Activated T-helper 2 cell treated with anti-CD3 and anti-CD28 coated beads, Interferon-gamma antibody, Interleukin-2, Interleukin-4, amounts not matched to agents 10 μg/mL and 5 μg/mL and 100 μg/mL, durations not matched to agents 14 hours and 24 hours and 36 hours (primary cell): ENCODE data around the gene VSX2. TPM values are rescaled to one million over a fixed set of nuclear protein-coding genes. Genes with fewer than 3 reads are reported as not detected.

Experiments used
- DNase-seq: peaks from one replicate; pipeline ENCODE4 v3.0.0; 2021; ENCODE audit warnings: low spot score
- H3K27ac Mint-ChIP-seq: one replicate; pipeline ENCODE4 v1.8.0; 2021; ENCODE audit warnings: mixed read lengths
- H3K27me3 Mint-ChIP-seq: one replicate; pipeline ENCODE4 v1.8.0; 2021; ENCODE audit warnings: low read depth, mixed read lengths
- H3K36me3 Mint-ChIP-seq: one replicate; pipeline ENCODE4 v1.8.0; 2021; ENCODE audit warnings: low read depth, mixed read lengths
- H3K4me1 Mint-ChIP-seq: one replicate; pipeline ENCODE4 v1.8.0; 2021; ENCODE audit warnings: low read depth, mixed read lengths
- H3K4me3 Mint-ChIP-seq: one replicate; pipeline ENCODE4 v1.8.0; 2021; ENCODE audit warnings: low read depth, mild to moderate bottlenecking, moderate library complexity, mixed read lengths
- H3K9me3 Mint-ChIP-seq: one replicate; pipeline ENCODE4 v1.8.0; 2021; ENCODE audit warnings: mixed read lengths
- intact Hi-C: fragments of 100-400 bp; cut with micrococcal nuclease; formaldehyde crosslinking; loops from one replicate; pipeline ENCODE4 v1.15.1; 2023
- total RNA-seq: library from RNA; stranded (reverse); gene quantifications from 2 replicates; pipeline ENCODE4 v1.2.3, GENCODE V29; 2022

VSX2 gene
- total RNA-seq, 1 donor from 2014 or later: not detected

DNA sequence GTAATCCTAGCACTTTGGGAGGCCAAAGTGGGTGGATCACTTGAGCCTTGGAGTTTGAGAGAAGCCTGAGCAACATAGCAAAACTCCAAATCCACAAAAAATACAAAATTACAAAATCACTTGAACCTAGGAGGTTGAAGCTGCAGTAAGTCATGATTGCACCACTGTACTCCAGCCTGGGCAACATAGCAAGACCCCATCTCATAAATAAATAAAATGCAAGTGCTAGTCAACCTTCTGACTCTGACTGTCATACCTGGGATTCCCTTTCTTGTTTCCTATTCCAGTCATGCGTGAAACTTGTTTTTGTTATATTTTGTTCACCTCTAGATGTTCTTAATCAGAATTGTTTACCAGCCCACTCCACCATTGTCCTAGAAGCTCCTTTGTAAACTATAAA lies 32.1 kb downstream of the VSX2 start:
- Mint-ChIP-seq H3K4me1 (no peaks in the 10 kb centered on the region), H3K9me3 (no peaks in the 10 kb centered on the region), H3K27ac (no peak overlapping the region), H3K27me3 (peaks cover 5% of the 10 kb centered on the region), H3K36me3 (no peaks in the 10 kb centered on the region), H3K4me3 (no peak overlapping the region)
- no peak for DNase-seq
- intact Hi-C loops: no loop called here

DNA sequence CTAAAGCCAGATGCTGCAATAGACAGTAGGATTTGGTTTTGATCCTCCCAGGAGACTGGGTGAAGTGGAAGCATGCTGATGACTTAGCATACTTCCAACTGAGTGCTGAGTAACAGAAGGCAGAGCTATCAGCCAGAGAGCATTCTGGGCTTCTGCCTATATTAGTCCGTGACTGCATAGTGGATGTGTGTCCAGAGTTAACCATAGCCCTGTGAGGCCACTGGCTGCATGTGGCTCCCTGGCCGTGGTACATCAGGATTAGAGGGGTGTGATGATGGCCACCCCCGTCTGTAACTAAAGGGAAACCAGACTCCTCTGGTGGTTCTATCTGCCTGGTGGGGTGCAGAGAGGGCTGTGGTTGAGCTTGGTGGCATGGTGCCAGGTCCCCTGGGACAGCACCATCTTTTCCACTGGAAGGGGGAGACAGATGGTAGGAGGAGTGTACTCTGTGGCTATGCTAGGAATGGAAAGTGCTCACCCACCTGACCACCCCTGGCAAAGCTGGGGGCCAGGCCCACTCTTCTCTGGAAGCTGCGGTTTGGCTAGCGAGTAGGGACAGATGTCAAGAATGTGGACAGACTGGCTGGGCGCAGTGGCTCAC lies 36.1 kb downstream of the VSX2 start:
- H3K4me1 Mint-ChIP-seq: no peaks in the 10 kb centered on the region
- no peak overlapping the region for H3K4me3 Mint-ChIP-seq
- H3K27ac Mint-ChIP-seq: no peak overlapping the region
- intact Hi-C loops: no loop called here
- no peaks in the 10 kb centered on the region for H3K36me3 Mint-ChIP-seq
- peaks cover 5% of the 10 kb centered on the region for H3K27me3 Mint-ChIP-seq
- no peak for DNase-seq
- H3K9me3 Mint-ChIP-seq: peaks cover 7% of the 10 kb centered on the region

DNA sequence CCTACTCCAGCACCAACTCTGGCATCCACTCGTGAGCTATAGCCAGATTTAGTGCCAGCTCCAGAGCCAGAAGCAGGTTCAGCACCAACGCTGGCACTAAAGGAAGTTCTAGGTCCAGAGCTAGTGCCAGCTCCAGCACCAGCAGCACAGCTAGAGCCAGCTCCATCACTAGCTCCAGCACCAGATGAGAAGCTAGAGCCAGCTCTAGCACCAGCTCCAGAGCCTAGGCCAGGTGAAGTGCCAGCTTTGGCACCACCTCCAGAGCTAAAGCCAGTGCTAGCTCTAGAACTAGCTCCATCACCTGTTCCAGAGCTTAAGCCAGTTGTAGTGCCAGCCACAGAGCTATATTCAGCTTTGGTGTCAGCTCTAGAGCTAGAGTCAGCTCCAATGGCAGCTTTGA lies 38.8 kb downstream of the VSX2 start:
- intact Hi-C loops: no loop called here
- H3K36me3 Mint-ChIP-seq: peaks cover 10% of the 10 kb centered on the region
- H3K27ac Mint-ChIP-seq: no peak overlapping the region
- H3K4me1 Mint-ChIP-seq: no peaks in the 10 kb centered on the region
- no peak overlapping the region for H3K4me3 Mint-ChIP-seq
- H3K27me3 Mint-ChIP-seq: no peaks in the 10 kb centered on the region
- peaks cover 10% of the 10 kb centered on the region for H3K9me3 Mint-ChIP-seq
- no peak for DNase-seq

DNA sequence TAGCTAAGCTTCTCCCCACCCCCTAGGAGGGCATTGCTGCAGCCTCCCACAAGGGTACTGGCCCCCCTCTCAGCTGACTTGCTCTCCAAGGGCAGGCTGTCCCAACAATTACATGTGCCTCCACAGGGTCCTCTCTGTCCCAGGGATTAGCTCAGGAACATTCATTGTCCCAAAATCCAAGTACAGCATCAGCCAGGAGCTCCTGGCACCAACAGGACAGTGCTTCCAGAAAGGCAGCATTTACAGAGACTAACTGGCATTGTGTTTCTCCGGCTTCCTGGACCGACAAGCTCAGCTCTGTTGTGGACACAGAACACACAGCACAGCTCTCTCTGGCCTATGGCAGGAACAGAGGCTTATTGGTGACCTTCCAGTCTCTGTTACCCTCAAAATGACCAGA lies 41.8 kb downstream of the VSX2 start:
- H3K9me3 Mint-ChIP-seq: peaks cover 10% of the 10 kb centered on the region
- no peak overlapping the region for H3K4me3 Mint-ChIP-seq
- no peak overlapping the region for H3K27ac Mint-ChIP-seq
- no peaks in the 10 kb centered on the region for H3K27me3 Mint-ChIP-seq
- intact Hi-C loops: no loop called here
- DNase-seq: no peak
- peaks cover 19% of the 10 kb centered on the region for H3K36me3 Mint-ChIP-seq
- no peaks in the 10 kb centered on the region for H3K4me1 Mint-ChIP-seq

DNA sequence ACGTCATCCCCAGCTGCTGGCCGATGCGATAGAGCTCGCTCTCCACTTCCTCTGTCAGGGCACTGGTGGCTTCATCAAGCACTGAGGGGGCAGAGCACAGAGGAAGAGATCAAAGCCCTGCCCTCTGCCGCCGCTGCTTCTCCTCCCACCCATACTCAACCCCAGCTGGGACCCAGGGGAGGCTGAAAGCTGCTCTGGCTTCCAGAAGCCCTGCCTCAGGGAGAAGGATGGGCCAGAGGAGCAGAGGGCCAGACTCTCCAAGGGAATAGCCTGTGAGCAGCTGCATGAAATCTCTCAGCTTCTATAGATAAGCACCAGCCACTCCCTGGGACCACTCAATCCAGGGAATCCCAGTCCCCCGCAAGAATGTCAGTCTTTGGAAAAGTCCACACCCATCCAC lies 47.5 kb downstream of the VSX2 start:
- no peak for DNase-seq
- Mint-ChIP-seq H3K4me1 (no peaks in the 10 kb centered on the region), H3K27ac (no peak overlapping the region), H3K27me3 (no peaks in the 10 kb centered on the region), H3K9me3 (no peaks in the 10 kb centered on the region), H3K36me3 (peaks cover 34% of the 10 kb centered on the region), H3K4me3 (no peak overlapping the region)
- intact Hi-C loops: no loop called here

DNA sequence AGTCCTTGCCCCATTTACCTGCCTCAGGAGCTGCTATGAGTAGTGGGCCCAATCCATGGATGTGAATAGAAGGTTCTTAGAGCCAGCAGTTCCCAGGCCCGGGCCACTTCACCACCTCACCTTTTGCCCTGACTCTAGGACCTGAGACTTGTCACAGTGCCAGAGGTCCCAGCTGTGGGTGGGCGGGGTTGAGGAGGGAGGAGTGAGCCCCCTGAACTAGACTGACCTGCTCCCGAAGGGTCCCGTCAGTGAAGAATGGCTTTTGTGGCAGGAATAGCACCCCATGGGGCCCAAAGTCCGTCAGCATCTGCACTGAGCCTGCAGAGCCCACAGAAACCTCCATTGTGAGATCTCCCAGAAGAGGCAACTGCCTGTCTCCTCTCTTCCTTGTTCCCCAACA lies 50.6 kb downstream of the VSX2 start:
- H3K9me3 Mint-ChIP-seq: no peaks in the 10 kb centered on the region
- peaks cover 22% of the 10 kb centered on the region for H3K36me3 Mint-ChIP-seq
- intact Hi-C loops: no loop called here
- H3K27me3 Mint-ChIP-seq: no peaks in the 10 kb centered on the region
- no peak overlapping the region for H3K27ac Mint-ChIP-seq
- H3K4me3 Mint-ChIP-seq: no peak overlapping the region
- no peaks in the 10 kb centered on the region for H3K4me1 Mint-ChIP-seq
- DNase-seq: no peak

DNA sequence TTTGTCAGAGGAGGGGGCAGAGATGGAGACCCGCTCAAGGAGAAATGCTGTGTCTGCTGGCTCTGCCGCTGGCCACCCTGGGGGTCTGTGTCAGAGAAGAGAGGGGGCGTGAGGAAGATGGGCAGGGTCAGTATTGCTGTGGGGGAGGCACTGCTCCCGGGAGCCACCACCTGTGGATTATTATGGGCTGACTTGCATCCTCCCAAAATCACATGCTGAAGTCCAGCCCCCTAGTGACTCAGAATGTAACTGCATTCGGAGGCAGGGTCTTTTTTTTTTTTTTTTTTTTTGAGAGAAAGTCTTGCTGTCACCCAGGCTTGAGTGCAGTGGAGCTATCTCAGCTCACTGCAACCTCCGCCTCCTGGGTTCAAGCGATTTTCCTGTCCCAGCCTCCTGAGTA lies 51.2 kb downstream of the VSX2 start:
- Mint-ChIP-seq H3K27ac (no peak overlapping the region), H3K4me1 (no peaks in the 10 kb centered on the region), H3K4me3 (no peak overlapping the region), H3K36me3 (peaks cover 22% of the 10 kb centered on the region), H3K27me3 (no peaks in the 10 kb centered on the region), H3K9me3 (no peaks in the 10 kb centered on the region)
- DNase-seq: no peak
- intact Hi-C loops: no loop called here

DNA sequence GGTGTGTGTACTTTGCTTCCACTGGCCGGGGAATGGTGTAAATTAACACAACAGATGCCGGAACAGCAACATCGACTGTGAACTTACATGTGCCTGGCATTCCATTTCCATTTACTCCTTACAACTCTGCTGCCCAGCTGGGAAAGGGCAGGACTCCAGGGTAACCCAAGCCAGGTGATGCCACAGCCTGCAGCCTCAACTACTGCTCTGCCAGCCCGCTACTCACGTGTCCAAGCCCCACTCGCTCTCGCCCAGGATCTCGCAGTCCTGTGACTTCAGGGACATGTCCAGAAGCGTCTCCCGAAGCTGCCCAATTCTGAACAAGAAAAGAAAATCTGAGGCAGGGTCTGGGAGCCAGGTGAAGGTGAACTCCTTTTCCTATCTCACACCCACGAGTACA lies 52.8 kb downstream of the VSX2 start:
- Mint-ChIP-seq H3K27ac (no peak overlapping the region), H3K9me3 (no peaks in the 10 kb centered on the region), H3K36me3 (peaks cover 13% of the 10 kb centered on the region)

DNA sequence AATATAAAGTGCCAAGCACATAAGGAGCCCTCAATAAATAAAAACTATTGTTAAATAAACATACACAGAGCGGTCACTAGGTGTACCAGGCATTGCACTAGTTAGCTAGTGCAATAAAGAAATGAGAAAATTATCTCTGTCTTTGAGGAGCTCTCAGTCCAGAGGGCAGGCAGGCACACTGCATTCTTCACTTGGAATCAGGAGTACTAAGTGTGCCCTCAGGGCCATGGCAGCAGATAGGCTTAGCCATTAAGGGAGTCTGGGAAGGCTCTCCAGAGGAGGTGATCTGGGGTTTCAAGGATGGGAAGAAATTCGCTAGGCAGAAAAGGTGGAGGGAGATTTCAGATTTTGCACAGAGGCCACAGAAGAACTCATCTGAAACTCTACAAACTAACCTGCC lies 54.4 kb downstream of the VSX2 start:
- Mint-ChIP-seq H3K4me3 (no peak overlapping the region), H3K9me3 (no peaks in the 10 kb centered on the region), H3K36me3 (peaks cover 22% of the 10 kb centered on the region), H3K27me3 (no peaks in the 10 kb centered on the region), H3K27ac (no peak overlapping the region), H3K4me1 (no peaks in the 10 kb centered on the region)
- intact Hi-C loops: no loop called here
- DNase-seq: no peak

More for the DNA sequence above, 52.8 kb downstream of the VSX2 start:
- Mint-ChIP-seq H3K27me3 (no peaks in the 10 kb centered on the region), H3K4me1 (no peaks in the 10 kb centered on the region), H3K4me3 (no peak overlapping the region)
- DNase-seq: no peak
- intact Hi-C loops: no loop called here

DNA sequence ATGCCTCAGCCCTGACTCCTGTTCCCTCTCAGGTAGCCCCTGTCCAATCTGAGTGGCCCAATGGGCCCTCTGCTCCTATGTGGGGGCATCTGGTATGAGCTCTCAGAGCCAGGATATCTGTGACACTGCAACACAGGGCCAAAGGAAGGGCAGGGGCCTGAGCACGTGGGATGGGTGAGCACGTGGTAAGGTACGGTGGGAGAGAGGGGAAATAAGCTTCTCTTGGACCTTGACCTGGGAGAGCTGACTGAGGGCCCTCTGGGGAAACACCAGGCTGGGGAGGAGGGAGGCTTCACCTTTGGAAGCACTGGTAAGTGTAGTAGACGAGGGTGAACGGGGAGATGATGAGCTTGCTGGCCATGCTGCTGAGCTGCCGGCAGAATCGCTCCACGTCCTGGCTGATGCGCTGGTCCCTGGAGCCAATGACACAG lies 56.8 kb downstream of the VSX2 start:
- H3K36me3 Mint-ChIP-seq: peaks cover 19% of the 10 kb centered on the region
- no peak overlapping the region for H3K27ac Mint-ChIP-seq
- H3K4me1 Mint-ChIP-seq: peaks cover 5% of the 10 kb centered on the region
- no peak overlapping the region for H3K4me3 Mint-ChIP-seq
- no peaks in the 10 kb centered on the region for H3K9me3 Mint-ChIP-seq
- no peaks in the 10 kb centered on the region for H3K27me3 Mint-ChIP-seq
- intact Hi-C loops: no loop called here
- no peak for DNase-seq

DNA sequence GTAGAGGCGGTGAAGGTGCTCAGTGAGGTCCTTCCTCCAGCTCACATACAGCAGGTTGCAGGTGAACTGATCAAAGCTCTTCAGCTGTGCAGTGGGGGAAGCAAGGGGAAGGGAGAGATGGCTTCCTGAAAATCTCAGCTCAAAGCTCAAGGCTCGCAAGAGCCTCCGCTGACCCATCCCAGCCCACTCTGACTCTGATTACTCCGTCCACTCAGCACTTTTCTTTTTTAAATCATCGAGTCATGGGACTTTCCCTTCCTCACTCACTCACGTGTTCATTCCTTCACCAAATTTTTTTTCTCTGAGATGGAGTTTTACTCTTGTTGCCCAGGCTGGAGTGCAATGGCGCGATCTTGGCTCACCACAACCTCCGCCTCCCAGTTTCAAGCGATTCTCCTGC lies 58.7 kb downstream of the VSX2 start:
- Mint-ChIP-seq H3K4me3 (no peak overlapping the region), H3K4me1 (peaks cover 13% of the 10 kb centered on the region), H3K27ac (no peak overlapping the region), H3K36me3 (peaks cover 19% of the 10 kb centered on the region), H3K27me3 (no peaks in the 10 kb centered on the region), H3K9me3 (no peaks in the 10 kb centered on the region)
- DNase-seq: no peak
- intact Hi-C loops: no loop called here

DNA sequence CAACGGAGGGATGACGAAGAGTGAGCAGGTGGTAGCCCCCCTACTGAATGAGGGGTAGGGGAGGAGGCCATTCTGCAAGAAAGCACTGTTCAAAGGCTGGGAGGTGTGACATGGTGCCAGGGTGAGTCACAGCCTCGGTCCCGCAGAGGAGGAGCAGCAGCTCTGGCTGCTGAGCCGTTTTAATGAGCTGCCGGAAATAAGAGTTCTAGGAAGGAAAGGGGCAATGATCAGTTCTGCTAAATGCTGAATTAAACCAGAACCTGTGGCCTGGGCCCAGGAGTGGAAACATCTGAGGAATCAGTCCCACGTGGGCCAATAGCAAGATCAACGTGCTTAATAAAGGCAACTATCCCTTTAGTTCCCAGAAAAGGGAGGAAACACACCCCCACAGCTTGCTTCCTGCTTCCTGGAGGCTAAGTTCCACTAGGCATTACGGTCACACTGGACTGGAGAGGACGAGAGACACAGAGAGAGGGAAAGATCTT lies 59.9 kb downstream of the VSX2 start:
- Mint-ChIP-seq H3K9me3 (no peaks in the 10 kb centered on the region), H3K27ac (peak overlapping the region; percentile 8)

DNA sequence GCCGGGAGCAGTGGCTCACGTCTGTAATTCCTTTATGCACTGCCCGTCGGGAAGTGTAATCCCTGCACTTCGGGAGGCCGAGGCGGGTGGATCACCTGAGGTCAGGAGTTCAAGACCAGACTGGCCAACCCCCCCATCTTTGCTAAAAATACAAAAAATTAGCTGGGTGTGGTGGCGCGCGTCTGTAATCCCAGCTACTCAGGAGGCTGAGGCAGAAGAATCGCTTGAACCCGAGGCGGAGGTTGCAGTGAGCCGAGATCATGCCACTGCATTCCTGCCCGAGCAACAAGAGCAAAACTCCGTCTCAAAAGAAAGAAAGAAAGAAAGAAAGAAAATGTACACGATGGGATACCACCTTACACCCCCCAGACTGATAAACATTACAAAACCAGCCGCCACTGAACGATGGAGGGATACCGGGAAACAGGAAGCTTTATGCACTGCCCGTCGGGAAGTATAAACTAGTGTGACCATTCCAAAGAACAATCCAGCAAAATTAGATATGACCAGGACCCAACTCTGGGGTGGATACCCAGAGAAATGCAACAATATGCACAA lies 62.4 kb downstream of the VSX2 start:
- Mint-ChIP-seq H3K4me3 (peak overlapping the region; percentile 98), H3K27ac (peak overlapping the region; percentile 95), H3K27me3 (no peaks in the 10 kb centered on the region), H3K9me3 (no peaks in the 10 kb centered on the region), H3K4me1 (peaks cover 14% of the 10 kb centered on the region), H3K36me3 (peaks cover 19% of the 10 kb centered on the region)
- no peak for DNase-seq
- intact Hi-C loops: no loop called here

More for the DNA sequence above, 59.9 kb downstream of the VSX2 start:
- Mint-ChIP-seq H3K27me3 (no peaks in the 10 kb centered on the region), H3K36me3 (peaks cover 19% of the 10 kb centered on the region), H3K4me1 (peaks cover 14% of the 10 kb centered on the region), H3K4me3 (no peak overlapping the region)
- intact Hi-C loops: no loop called here
- no peak for DNase-seq
